ENCODE measurements around the gene HAAO.

The HAAO gene

GRCh38 chr2:42799881-42800280 is 7.5 kb upstream of the HAAO start:
- Histone ChIP-seq H3K4me3 (ENCODE audit: low read depth, low read length) (no peak overlapping the region), H3K14ac (ENCODE audit: low read length) (no peak overlapping the region), H3K9me3 (ENCODE audit: insufficient read depth, low read depth, low read length) (no peaks in the 10 kb centered on the region), H2BK12ac (ENCODE audit: low read length) (no peak overlapping the region), H2AFZ (ENCODE audit: insufficient read depth, low read length, poor library complexity) (no peak overlapping the region), H3K23ac (ENCODE audit: low read length) (no peak overlapping the region), H2BK120ac (ENCODE audit: insufficient read depth, low read length, poor library complexity) (no peak overlapping the region), H3K79me2 (ENCODE audit: control insufficient read depth, insufficient read depth, low read length, poor library complexity) (no peaks in the 10 kb centered on the region), H3K79me1 (ENCODE audit: low read length) (no peaks in the 10 kb centered on the region), H2AK5ac (ENCODE audit: low read length) (no peak overlapping the region), H2BK5ac (ENCODE audit: low read depth, low read length, poor library complexity) (no peak overlapping the region), H3K27me3 (ENCODE audit: insufficient read depth, low read length) (no peaks in the 10 kb centered on the region), H3K27ac (ENCODE audit: low read depth, low read length) (no peak overlapping the region), H3K4ac (ENCODE audit: low read depth, low read length) (no peak overlapping the region), H3K9ac (ENCODE audit: low read length) (no peak overlapping the region), H3K36me3 (ENCODE audit: control insufficient read depth in 1 of 2, insufficient read depth in 2 of 2, low read length in 2 of 2) (peaks cover 0 to 3% of the 10 kb centered on the region in 2 experiments), H3K4me2 (ENCODE audit: low read length) (no peak overlapping the region), H4K12ac (ENCODE audit: low read depth, low read length) (no peak overlapping the region), H4K91ac (ENCODE audit: low read depth, low read length) (no peak overlapping the region), H4K8ac (ENCODE audit: low read depth, low read length) (no peak overlapping the region), H3K18ac (ENCODE audit: low read length) (no peak overlapping the region), H3K4me1 (ENCODE audit: control insufficient read depth in 1 of 2, insufficient read depth in 2 of 2, low read length in 2 of 2) (peaks cover 0 to 4% of the 10 kb centered on the region in 2 experiments)
- no peak for DNase-seq
- whole genome bisulfite sequencing (ENCODE audit: extremely low coverage, insufficient coverage, insufficient read length), result no CpG with 5 or more reads among the region's 4 CpGs

- no peaks in the 10 kb centered on the region for H3K27me3 ChIP-seq (ENCODE audit: insufficient read depth, low read length)
- H3K4me2 ChIP-seq (ENCODE audit: low read length), result no peak overlapping the region
- peaks cover 6% of the 10 kb centered on the region in 2 experiments for H3K4me1 ChIP-seq (ENCODE audit: control insufficient read depth in 1 of 2, insufficient read depth in 2 of 2, low read length in 2 of 2)
- no peak overlapping the region for H3K4ac ChIP-seq (ENCODE audit: low read depth, low read length)
- no peak overlapping the region for H4K91ac ChIP-seq (ENCODE audit: low read depth, low read length)
- peaks cover 0 to 3% of the 10 kb centered on the region in 2 experiments for H3K36me3 ChIP-seq (ENCODE audit: control insufficient read depth in 1 of 2, insufficient read depth in 2 of 2, low read length in 2 of 2)
- peaks cover 16% of the 10 kb centered on the region for H3K79me1 ChIP-seq (ENCODE audit: low read length)
- no peaks in the 10 kb centered on the region for H3K79me2 ChIP-seq (ENCODE audit: control insufficient read depth, insufficient read depth, low read length, poor library complexity)
- no peak overlapping the region for H3K9ac ChIP-seq (ENCODE audit: low read length)
- no peak overlapping the region for H3K14ac ChIP-seq (ENCODE audit: low read length)
- DNase-seq, result no peak
- no peak overlapping the region for H3K23ac ChIP-seq (ENCODE audit: low read length)
- no peak overlapping the region for H2BK12ac ChIP-seq (ENCODE audit: low read length)
- no CpG with 5 or more reads among the region's 6 CpGs for WGBS (ENCODE audit: extremely low coverage, insufficient coverage, insufficient read length)
- H4K12ac ChIP-seq (ENCODE audit: low read depth, low read length), result no peak overlapping the region
- no peak overlapping the region for H2AK5ac ChIP-seq (ENCODE audit: low read length)
- no peak overlapping the region for H3K4me3 ChIP-seq (ENCODE audit: low read depth, low read length)
- H3K18ac ChIP-seq (ENCODE audit: low read length), result no peak overlapping the region
- no peak overlapping the region for H4K8ac ChIP-seq (ENCODE audit: low read depth, low read length)
- no peak overlapping the region for H2BK5ac ChIP-seq (ENCODE audit: low read depth, low read length, poor library complexity)
- no peaks in the 10 kb centered on the region for H3K9me3 ChIP-seq (ENCODE audit: insufficient read depth, low read depth, low read length)
- no peak overlapping the region for H2BK120ac ChIP-seq (ENCODE audit: insufficient read depth, low read length, poor library complexity)
- no peak overlapping the region for H2AFZ ChIP-seq (ENCODE audit: insufficient read depth, low read length, poor library complexity)
- no peak overlapping the region for H3K27ac ChIP-seq (ENCODE audit: low read depth, low read length)
Observed at GRCh38 chr2:42797281-42797680, 4.9 kb upstream of the HAAO start.

- Histone ChIP-seq H3K18ac (ENCODE audit: low read length) (no peak overlapping the region), H2BK12ac (ENCODE audit: low read length) (no peak overlapping the region), H2AFZ (ENCODE audit: insufficient read depth, low read length, poor library complexity) (no peak overlapping the region), H2BK120ac (ENCODE audit: insufficient read depth, low read length, poor library complexity) (no peak overlapping the region), H3K4me1 (ENCODE audit: control insufficient read depth in 1 of 2, insufficient read depth in 2 of 2, low read length in 2 of 2) (peaks cover 8 to 11% of the 10 kb centered on the region in 2 experiments), H2BK5ac (ENCODE audit: low read depth, low read length, poor library complexity) (no peak overlapping the region), H3K27me3 (ENCODE audit: insufficient read depth, low read length) (no peaks in the 10 kb centered on the region), H4K12ac (ENCODE audit: low read depth, low read length) (no peak overlapping the region), H4K91ac (ENCODE audit: low read depth, low read length) (no peak overlapping the region), H3K9ac (ENCODE audit: low read length) (no peak overlapping the region), H2AK5ac (ENCODE audit: low read length) (no peak overlapping the region), H3K27ac (ENCODE audit: low read depth, low read length) (no peak overlapping the region), H3K9me3 (ENCODE audit: insufficient read depth, low read depth, low read length) (no peaks in the 10 kb centered on the region), H3K4me3 (ENCODE audit: low read depth, low read length) (no peak overlapping the region), H3K23ac (ENCODE audit: low read length) (no peak overlapping the region), H3K4ac (ENCODE audit: low read depth, low read length) (no peak overlapping the region), H3K79me1 (ENCODE audit: low read length) (peaks cover 19% of the 10 kb centered on the region), H4K8ac (ENCODE audit: low read depth, low read length) (no peak overlapping the region), H3K79me2 (ENCODE audit: control insufficient read depth, insufficient read depth, low read length, poor library complexity) (no peaks in the 10 kb centered on the region), H3K4me2 (ENCODE audit: low read length) (no peak overlapping the region), H3K14ac (ENCODE audit: low read length) (no peak overlapping the region), H3K36me3 (ENCODE audit: control insufficient read depth in 1 of 2, insufficient read depth in 2 of 2, low read length in 2 of 2) (peaks cover 0 to 3% of the 10 kb centered on the region in 2 experiments)
- WGBS (ENCODE audit: extremely low coverage, insufficient coverage, insufficient read length), result no CpG with 5 or more reads among the region's 7 CpGs
- no peak for DNase-seq
Observed at GRCh38 chr2:42796427-42797248, 4.3 kb upstream of the HAAO start.

GRCh38 chr2:42795841-42796301 is 3.5 kb upstream of the HAAO start:
- Histone ChIP-seq H3K27me3 (ENCODE audit: insufficient read depth, low read length) (no peaks in the 10 kb centered on the region), H2BK5ac (ENCODE audit: low read depth, low read length, poor library complexity) (no peak overlapping the region), H3K79me2 (ENCODE audit: control insufficient read depth, insufficient read depth, low read length, poor library complexity) (no peaks in the 10 kb centered on the region), H3K4me2 (ENCODE audit: low read length) (no peak overlapping the region), H4K8ac (ENCODE audit: low read depth, low read length) (no peak overlapping the region), H3K18ac (ENCODE audit: low read length) (no peak overlapping the region), H4K12ac (ENCODE audit: low read depth, low read length) (no peak overlapping the region), H3K27ac (ENCODE audit: low read depth, low read length) (no peak overlapping the region), H3K4ac (ENCODE audit: low read depth, low read length) (no peak overlapping the region), H3K23ac (ENCODE audit: low read length) (no peak overlapping the region), H2BK120ac (ENCODE audit: insufficient read depth, low read length, poor library complexity) (no peak overlapping the region), H3K9ac (ENCODE audit: low read length) (no peak overlapping the region), H3K14ac (ENCODE audit: low read length) (peak overlapping the region; percentile 15), H2BK12ac (ENCODE audit: low read length) (peak overlapping the region; percentile 79), H3K36me3 (ENCODE audit: control insufficient read depth in 1 of 2, insufficient read depth in 2 of 2, low read length in 2 of 2) (peaks cover 0 to 3% of the 10 kb centered on the region in 2 experiments), H3K4me3 (ENCODE audit: low read depth, low read length) (no peak overlapping the region), H3K79me1 (ENCODE audit: low read length) (peaks cover 19% of the 10 kb centered on the region), H2AK5ac (ENCODE audit: low read length) (peak overlapping the region; percentile 8), H3K9me3 (ENCODE audit: insufficient read depth, low read depth, low read length) (no peaks in the 10 kb centered on the region), H3K4me1 (ENCODE audit: control insufficient read depth in 1 of 2, insufficient read depth in 2 of 2, low read length in 2 of 2) (peaks cover 10 to 15% of the 10 kb centered on the region in 2 experiments), H4K91ac (ENCODE audit: low read depth, low read length) (no peak overlapping the region), H2AFZ (ENCODE audit: insufficient read depth, low read length, poor library complexity) (no peak overlapping the region)
- WGBS (ENCODE audit: extremely low coverage, insufficient coverage, insufficient read length), result no CpG with 5 or more reads among the region's 3 CpGs
- no peak for DNase-seq

Data from trophoblast cell (in vitro differentiated cells and primary cell).